Testis (tissue), 2 donors: ENCODE data around the gene TM4SF4.

Source experiments
- CTCF ChIP-seq, 3 experiments: fragments of 450-650 bp in 2 of 3; fragments of 200-600 bp in 1 of 3; sonication (generic) in 1 of 3; IDR thresholded peaks; one replicate each; pipeline ENCODE4 v1.5.1; 2016 to 2019; ENCODE audit warnings: antibody characterized with exemption in 3 of 3, mild to moderate bottlenecking in 2 of 3, moderate library complexity in 1 of 3
- POLR2A ChIP-seq: fragments of 450-650 bp; IDR thresholded peaks from one replicate; pipeline ENCODE4 v1.6.1; 2017; ENCODE audit warnings: antibody characterized with exemption, mild to moderate bottlenecking, moderate library complexity

- no peak for TF ChIP-seq CTCF (IDR thresholded peaks at IDR 0.05)
- TF ChIP-seq POLR2A = no peak
Measured at GRCh38 chr3:149452036-149452435, 22.5 kb upstream of the TM4SF4 start.
